Measurements from ENCODE around the gene SPAG7.

The SPAG7 gene

GRCh38 chr17:4913994-4914393 lies 53.6 kb downstream of the SPAG7 start:
- peak; percentile 22 for DNase-seq (ENCODE audit: low read depth)
- TF ChIP-seq, protein P1, sequence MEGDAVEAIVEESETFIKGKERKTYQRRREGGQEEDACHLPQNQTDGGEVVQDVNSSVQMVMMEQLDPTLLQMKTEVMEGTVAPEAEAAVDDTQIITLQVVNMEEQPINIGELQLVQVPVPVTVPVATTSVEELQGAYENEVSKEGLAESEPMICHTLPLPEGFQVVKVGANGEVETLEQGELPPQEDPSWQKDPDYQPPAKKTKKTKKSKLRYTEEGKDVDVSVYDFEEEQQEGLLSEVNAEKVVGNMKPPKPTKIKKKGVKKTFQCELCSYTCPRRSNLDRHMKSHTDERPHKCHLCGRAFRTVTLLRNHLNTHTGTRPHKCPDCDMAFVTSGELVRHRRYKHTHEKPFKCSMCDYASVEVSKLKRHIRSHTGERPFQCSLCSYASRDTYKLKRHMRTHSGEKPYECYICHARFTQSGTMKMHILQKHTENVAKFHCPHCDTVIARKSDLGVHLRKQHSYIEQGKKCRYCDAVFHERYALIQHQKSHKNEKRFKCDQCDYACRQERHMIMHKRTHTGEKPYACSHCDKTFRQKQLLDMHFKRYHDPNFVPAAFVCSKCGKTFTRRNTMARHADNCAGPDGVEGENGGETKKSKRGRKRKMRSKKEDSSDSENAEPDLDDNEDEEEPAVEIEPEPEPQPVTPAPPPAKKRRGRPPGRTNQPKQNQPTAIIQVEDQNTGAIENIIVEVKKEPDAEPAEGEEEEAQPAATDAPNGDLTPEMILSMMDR (IDR thresholded peaks at IDR 0.05; ENCODE audit: low read length, missing control alignments), result no peak
- no peak overlapping the region for H3K4me3 ChIP-seq (replicated peaks; ENCODE audit: low read depth, low read length)

All from fibroblast of pulmonary artery (primary cell).